Stimulated activated CD8-positive, alpha-beta memory T cell treated with anti-CD3 and anti-CD28 coated beads, Interleukin-7, amount 100 ng/mL, for 48 hours (primary cell): ENCODE measurements around the gene TSHZ2.
"Not testable (repeated sequence)": the region's sequence is repeated elsewhere in the genome, so short reads cannot be mapped to it uniquely, and the experiment has no call there.

Experiments
- DNase-seq, 2 donors: peaks; one replicate each; pipeline ENCODE4 v3.0.0-alpha.2; 2020; ENCODE audit warnings: low read depth in 1 of 2; ENCODE audit errors: extremely low read depth in 1 of 2

Gene TSHZ2

DNA sequence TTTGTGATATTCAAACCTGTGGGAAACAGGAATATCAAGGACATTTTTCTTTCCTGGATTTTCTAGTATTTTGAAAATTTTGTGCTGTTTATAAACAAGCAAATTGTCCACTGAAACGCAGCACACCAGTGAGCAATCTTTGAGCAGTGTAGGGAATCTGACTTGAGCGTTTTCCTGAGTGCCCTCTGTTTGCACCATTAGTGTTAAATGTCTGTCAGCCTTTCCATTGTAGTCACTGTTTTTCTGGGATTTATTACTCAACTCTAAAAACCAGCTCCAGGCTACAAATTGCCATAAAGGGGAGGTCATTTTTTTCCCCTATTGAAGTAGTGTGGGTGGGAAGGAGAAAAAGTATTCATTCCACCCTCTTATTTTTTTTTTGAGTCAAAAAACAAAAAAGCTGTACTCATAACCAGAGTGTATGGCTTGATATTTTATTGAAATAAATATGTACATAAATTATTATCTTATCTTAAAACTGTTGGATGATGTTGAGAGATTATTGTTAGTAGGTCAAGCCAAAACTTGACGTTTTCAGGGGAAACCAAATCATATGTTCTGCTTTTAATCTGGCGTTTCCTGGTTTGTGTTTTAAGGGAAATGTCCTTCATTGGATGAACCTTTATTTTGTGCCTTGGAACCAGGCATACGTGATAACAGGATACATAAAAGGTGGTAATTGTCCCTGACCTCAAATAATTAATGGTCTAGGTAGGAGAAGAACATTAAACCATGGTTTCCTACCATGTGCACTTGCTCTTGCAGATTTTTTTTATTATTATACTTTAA lies 51.8 kb downstream of the TSHZ2 start:
- DNase-seq, result no peak

DNA sequence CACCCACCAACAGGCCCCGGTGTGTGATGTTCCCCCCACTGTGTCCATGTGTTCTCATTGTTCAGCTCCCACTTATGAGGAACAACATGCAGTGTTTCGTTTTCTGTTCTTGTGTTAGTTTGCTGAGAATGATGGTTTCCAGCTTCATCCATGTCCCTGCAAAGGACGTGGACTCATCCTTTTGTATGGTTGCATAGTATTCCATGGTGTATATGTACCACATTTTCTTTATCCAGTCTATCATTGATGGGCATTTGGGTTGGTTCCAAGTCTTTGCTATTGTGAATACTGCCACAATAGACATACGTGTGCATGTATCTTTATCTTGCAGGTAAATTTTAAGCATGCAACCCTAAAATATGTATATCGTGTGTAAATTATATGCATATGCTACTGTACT lies 52.5 kb downstream of the TSHZ2 start:
- not testable (repeated sequence) for DNase-seq

DNA sequence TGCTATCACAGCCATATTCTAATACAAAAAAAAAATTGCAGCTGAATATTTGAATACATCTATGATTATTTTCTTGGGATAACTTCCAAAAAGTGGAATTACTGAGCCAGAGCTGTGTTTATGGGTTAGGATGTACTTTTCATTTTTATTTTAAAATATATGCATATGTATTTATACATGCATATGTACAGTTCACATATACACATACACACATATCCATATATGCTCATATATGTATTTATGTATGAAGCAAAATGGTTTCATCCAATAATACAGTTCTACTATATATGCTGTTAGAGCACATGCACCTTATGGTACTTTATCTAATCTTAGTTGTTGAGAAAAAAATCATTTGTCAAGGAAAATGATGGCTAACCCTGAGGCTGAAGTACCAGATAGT lies 54.9 kb downstream of the TSHZ2 start:
- no peak for DNase-seq

DNA sequence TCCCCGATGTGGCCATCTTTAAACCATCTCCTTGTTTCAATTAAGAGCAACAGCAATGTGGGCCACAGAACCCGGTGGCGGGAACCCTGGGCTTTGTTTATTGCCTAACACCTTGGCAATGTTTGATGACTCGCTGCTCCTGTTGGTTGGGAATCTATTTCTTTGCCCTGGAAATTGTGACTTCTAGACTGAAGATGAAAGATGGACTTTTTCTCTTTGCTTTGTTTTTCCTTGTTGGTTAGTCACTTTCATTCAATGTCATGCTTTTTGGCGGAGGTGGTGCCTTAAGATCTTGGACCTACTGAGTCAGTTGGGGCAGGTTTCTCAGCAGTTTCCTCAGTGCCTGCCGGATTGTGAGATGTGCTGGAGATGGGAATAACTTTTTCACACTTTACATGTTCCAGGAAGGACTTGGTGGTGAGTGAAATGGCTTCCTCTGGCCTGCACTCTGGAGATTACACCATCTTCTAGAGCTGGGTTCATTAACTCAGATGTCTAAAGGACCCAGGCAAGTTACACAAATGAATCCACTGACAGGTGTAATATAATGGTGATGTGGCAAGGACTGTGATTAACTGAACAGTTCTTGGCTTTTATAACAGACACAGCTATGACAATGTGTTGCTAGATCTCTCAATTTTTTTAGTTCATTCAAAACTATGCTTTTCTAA lies 56.3 kb downstream of the TSHZ2 start:
- peak in 1 of 2 donors; percentile 17 for DNase-seq

DNA sequence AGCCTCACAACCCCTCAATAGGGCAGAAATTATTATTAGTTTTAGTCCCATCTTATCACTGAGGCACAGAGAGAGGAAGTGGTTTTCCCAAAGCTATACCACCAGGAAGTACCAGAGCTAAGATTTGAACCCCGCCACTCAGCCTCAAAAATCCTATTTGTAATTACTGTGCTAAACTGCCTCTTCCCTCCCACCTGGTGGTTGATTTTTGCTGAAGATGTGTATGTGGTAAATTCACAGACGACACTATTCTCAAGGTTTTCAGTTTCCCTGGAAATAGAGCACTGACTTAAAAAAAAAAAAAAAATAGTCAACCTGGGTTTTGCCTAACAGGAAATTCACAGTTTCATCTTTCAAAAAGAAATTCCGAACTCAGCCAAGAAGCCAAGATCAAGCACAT lies 57.9 kb downstream of the TSHZ2 start:
- DNase-seq, result no peak

DNA sequence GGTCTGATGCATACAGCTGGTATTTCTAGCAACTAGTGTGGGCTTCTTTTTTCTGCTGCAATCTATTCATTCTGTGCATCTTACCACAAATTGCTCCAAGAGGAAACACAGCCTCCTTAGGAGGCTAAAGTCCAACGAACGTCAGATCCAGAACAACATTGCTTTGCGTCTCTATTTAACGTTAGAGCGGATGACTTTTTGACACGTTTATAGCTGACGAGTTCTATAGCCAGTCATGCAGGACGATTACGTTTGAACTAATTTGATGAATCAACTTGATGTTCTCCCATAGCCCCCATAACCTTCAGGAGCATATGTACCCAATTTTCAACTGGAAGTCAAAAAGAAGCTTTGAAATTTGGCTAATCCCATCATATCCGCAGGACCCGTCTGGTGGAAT lies 59.9 kb downstream of the TSHZ2 start:
- no peak for DNase-seq

DNA sequence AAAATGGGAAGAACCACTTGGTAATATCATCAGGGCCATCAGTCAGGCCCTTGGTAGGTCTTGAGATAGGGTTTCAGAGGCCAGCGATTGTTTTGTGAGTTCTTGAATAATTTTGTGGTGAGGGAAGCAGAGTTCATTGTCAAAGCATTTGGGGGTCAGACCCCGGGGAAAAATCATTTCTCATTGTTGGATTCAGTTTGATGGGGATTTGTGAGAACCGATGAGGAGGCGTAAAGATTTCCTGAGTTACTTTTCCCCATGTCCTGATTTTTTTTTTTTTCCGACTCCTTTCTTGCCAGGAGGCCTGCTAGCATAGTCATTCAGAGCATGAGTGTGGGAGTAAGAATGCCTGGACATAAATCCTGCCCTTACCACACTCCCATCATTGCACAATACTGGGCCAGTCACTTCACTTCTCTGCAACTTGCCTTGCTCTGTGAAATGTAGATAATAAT lies 60.3 kb downstream of the TSHZ2 start:
- DNase-seq, result no peak

DNA sequence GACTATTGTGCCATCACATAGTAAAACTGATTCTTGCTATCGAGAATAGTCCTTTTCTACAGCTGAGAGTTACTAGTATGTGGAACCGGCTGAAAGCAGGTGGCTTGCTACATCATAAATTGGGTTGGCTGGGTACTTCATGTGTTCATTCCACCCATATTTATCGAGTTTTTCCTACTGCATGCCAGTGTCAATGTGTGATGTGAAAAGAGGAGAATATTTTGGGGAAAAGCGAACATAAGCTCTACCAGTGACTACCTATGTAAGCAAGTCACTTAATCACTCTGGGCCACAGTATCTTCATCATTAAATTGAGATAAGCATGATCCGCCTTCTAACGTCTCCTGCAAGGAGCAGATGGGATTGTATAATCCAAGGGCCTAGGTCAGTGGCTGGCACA lies 61.0 kb downstream of the TSHZ2 start:
- DNase-seq, result no peak

DNA sequence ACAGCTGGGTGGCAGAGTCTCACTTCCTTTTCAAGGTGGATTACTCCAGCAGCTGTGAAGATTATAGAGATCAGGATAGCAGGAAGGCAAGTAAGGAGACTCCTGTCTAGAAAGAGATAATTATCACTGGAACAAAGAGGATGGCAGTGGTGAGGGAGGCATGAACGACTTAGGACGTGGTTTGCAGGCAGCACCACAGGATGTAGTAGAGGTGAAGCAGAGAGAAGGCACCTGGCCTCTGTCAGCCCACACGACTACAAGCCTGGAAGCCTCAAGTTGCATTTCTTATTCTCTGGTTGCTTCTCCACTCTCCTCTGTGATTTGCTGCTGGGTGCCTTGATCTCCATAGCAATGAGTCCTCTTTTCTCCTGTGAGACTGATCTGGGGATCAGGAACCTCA lies 62.7 kb downstream of the TSHZ2 start:
- DNase-seq, result no peak

DNA sequence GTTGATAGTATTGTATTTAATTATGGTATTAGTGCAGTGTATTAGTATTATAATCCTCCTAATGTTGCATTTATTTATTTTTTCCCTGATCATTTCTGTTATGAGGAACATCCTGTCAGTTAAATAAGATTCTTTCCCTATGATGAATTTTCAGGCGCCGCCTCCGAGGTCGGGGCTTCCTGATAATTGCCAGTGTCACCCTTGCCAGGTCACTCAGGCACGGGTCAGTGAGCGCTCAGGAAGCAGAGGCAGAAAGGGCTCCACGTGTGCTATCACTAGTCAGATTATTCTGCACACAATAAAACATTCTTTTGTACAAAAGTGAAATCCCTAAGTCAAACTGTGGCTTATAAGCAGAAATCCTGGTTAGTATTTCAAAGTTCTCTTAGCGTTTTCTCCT lies 64.8 kb downstream of the TSHZ2 start:
- DNase-seq, result no peak

DNA sequence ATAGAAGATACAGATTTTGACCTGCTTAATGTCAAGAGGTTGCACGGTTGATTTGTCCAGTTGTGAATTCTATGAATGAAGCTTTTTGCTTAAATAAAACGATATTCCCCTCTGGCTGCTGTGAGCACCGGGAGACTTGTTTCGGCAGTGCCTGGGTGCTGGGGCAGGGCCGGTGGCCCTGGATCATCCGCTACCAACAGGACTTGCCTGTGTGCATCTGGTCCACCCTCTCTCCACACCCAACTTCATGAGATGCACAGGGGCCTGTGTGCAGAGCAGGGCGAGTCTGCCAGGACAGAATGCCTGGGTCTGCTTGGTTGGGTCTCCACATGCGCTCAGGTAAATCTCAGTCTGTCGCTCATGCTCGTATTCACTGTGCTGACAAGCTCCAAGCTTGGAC lies 65.5 kb downstream of the TSHZ2 start:
- no peak for DNase-seq

DNA sequence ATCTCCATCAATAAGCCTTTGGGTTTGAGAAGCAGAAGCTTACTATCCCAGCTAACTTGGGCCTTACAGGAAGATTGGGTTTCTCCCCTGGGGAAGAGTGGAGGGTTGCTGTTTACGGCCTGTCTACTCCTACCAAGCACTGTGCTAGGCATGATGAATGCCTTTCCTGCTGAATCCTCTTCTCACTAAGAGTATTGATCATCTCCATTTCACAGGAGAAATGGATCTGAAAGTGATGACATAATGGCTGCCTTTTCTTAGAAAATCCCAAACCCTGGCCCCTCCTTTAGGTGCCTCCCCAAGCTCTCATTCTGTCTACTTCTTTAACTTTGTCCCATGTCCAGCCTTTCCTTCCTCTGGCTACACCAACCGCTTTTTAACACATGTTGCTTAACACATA lies 66.1 kb downstream of the TSHZ2 start:
- no peak for DNase-seq

DNA sequence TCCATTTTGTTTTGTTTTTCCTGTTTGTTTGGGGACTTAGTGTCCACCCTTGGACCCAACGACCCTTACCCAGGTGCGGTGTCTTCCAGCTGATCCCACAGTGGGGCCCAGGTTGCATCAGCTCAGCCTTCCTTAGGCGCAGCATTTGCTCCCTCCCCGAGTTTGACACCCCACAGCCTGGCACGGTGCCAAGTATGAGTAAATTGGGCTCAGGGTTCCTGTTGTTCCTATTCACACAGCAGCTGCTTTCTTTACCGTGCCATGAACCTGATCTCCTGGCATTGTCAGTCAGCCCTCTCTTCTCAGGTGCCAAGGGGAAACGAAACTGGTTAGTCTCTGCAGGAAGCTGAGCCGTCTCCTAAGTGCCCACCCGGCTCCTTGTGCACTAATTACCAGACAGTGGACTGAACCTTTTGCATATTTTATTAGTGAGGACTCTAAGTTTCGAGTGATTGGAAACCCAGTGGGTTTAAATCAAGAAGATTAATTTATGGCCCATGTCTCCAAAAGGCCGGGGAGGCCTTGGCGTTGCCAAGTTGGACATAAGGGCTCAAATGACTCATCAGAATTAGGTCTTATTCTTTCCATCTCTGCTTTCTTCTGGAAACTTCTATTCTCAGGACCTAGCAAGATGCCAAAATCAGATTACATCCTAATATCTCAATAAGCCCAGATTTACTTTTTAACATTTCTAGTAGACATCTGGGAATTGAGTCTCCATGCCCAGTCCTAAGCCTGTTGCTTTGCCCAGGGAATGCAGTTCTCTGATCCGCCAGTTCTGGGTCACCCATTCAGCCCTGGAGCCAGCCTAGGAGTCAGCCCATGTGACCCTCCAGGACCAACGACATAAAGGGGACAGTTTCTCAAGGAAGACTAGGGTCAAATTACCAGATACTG lies 68.8 kb downstream of the TSHZ2 start:
- no peak for DNase-seq

DNA sequence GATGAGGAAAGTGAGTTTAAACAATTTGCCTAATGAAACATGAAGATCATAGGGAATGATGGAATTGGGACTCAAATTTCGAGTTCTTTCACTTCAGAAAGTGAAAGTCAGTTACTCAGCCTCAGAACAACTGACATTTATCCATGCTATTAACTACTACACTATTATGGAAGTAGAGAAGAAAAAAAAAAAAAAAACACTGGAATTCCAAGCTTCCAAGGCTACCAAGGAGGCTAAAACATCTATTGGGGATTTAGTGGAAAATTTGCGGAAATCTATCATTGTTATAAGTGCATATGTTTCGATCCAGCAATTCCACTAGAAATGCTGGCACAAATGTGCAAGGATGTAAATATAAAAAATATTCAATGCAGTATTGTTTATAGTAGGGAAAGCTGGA lies 70.4 kb downstream of the TSHZ2 start:
- no peak for DNase-seq

DNA sequence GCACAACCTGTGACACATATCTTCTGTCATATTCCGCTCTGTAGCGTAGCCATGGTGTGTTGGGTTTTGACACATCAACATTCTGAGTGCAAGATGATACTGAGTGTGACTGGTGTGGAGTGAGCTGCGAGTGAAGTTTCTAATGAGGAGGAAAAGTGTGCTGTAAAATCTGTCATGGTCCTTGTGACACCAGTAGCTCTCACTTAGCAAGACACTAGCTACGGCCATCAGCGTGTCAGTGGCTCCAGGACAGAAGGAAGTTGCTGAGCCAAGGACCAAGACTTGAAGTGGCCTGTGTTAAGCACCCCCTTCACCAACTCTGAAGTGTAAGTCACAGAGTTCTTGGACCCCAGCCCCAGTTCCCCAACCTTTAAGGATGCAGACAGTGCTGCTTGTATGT lies 72.1 kb downstream of the TSHZ2 start:
- no peak for DNase-seq

DNA sequence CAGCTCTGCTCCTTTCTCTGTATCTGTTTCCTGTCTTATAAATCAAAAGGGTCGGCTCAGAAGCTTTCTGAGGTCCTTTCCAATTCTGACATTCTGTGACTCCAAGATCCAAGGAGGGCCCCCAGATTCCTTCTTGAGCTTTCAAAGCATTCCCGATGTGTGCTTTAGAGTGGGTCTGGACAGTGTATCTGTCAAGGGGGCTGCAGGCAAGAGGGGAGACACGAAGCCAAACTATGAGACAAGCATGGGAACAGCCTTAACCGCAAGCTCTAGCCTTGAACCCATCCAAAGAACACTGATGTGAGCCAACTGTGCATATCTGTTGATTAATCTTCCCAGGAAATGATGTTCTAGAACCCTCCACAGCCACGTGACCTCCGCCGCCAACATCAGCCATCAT lies 73.8 kb downstream of the TSHZ2 start:
- no peak for DNase-seq

DNA sequence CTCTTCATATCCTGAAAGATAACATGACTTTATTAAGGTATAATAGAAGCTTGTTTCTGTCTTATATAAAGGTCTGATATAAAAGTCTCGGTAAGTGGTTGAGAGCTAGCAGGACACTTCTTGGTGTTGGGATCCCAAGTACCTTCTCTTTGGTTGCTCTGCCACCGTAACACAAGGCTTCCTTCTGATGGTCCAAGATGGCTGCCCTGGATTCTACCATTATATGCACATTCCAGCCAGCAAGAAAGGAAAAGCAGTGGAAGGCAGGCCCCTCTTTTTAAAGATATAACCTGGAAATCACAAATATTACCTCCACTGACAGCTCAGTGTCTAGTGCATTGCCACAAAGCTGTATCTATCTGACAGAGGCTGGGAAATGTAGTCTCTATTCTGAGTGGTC lies 75.0 kb downstream of the TSHZ2 start:
- DNase-seq, result no peak

DNA sequence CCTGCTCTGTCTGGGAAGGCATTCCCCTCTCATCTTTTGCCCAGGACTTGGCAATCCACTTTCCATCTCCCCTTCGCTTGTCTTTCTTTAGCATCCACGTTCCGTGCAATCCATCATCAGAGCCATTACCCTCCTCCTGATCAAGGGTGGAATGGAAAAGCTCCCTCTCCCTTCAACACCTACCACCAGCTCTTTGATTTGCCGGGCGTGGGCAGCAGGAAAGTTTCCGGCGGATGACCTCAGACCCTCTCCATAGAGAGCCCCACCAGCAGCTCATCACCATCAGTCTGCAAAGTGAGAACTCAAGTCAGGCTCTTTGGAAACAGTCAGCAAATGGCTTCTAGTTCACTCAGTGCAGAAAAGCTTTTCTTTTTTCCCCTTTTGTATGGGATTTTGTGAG lies 76.2 kb downstream of the TSHZ2 start:
- no peak for DNase-seq

DNA sequence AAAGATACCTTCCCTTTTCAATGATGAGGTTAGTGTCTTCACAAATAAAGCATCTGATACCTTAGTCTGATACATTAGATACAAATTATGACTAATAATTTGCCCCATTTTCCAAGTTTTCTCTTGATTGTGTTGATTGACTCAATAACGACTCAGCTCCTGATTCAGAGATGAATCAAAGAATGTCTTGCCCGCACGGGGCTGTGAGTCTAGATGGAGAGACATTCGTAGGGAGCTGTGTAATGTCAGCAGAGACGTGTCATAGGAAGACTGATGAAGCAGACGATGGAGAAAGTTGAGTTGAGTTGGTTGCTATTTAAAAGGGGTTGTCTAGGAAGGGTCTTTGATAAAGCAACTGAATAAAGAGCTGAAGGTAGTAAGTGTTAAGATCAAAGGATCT lies 78.2 kb downstream of the TSHZ2 start:
- no peak for DNase-seq

DNA sequence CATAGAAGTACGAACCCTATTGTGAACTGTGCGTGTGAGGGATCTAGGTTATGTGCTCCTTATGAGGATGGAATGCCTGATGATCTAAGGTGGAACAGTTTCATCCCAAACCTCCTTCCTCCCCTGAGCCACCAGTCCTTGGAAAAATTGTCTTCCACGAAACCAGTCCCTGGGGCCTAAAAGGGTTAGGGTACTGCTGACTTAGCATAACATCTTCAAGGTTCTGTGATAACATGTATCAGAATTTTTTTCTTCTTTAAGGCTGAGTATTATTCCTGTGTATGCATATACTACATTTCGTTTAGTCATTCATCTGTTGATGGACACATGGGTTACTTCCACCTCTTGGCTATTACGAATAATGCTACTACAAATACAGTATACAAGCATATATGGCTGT lies 80.2 kb downstream of the TSHZ2 start:
- no peak for DNase-seq

DNA sequence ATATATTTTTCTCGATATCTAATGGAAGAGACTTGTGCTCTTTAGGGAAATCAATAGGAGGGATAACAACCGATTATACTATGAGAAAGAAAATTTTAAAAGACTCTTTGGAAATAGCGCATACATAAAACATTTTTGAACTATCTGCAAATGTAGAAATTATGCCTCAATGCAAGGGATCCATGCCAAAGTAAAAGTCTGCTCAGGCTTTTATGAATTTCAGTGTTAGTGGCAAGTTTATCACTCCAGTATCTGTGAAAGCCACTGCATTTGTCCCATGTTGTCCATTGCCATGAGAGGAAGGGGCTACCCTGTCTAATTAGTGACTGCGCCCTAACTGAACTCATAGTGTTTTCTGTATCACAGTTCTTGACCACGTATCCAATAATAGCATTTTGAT lies 81.4 kb downstream of the TSHZ2 start:
- no peak for DNase-seq
